DMS 273 (cell line): ENCODE data around the gene CLDN4.
"Not testable (repeated sequence)": the region's sequence is repeated elsewhere in the genome, so short reads cannot be mapped to it uniquely, and the experiment has no call there.

Experiments
- DNase-seq: peaks from one replicate; lab custom pipeline; 2025; ENCODE audit not compliant: unreplicated experiment; lab: John Stamatoyannopoulos, UW

The CLDN4 gene

GRCh38 chr7:73842067-73842976 is 11.5 kb downstream of the CLDN4 start, which contains the start of gene METTL27:
Gene METTL27 (minus strand): TSS chr7:73842516. CDS start chr7:73842140, 376 bp downstream.
- DNase-seq, result peak; percentile 99

GRCh38 chr7:73844131-73844547 is 13.3 kb downstream of the CLDN4 start:
- DNase-seq, result no peak

GRCh38 chr7:73844848-73845460 is 14.2 kb downstream of the CLDN4 start:
- DNase-seq, result no peak

GRCh38 chr7:73845701-73846195 is 15.0 kb downstream of the CLDN4 start:
- DNase-seq, result not testable (repeated sequence)

- DNase-seq, result no peak
Observed at GRCh38 chr7:73847941-73848723, 17.3 kb downstream of the CLDN4 start.

- no peak for DNase-seq
Observed at GRCh38 chr7:73850781-73851207, 20.0 kb downstream of the CLDN4 start.

GRCh38 chr7:73851410-73852338 is 20.9 kb downstream of the CLDN4 start:
- peak; percentile 89 for DNase-seq

- DNase-seq, result no peak
Observed at GRCh38 chr7:73852500-73852899, 21.7 kb downstream of the CLDN4 start.

- no peak for DNase-seq
Observed at GRCh38 chr7:73856941-73857340, 26.1 kb downstream of the CLDN4 start.

- DNase-seq, result no peak
Observed at GRCh38 chr7:73858807-73859206, 28.0 kb downstream of the CLDN4 start.

GRCh38 chr7:73860859-73861258 is 30.1 kb downstream of the CLDN4 start, which contains the start of gene TMEM270:
Gene TMEM270 (plus strand): TSS chr7:73861159. CDS start chr7:73861195, 36 bp downstream.
- no peak for DNase-seq

- DNase-seq, result no peak
Observed at GRCh38 chr7:73861305-73861704, 30.5 kb downstream of the CLDN4 start.

GRCh38 chr7:73864981-73865711 is 34.4 kb downstream of the CLDN4 start:
- DNase-seq, result peak; percentile 83

- peak; percentile 91 for DNase-seq
Observed at GRCh38 chr7:73865738-73866445, 35.1 kb downstream of the CLDN4 start.

GRCh38 chr7:73866446-73866767 is 35.6 kb downstream of the CLDN4 start:
- DNase-seq, result no peak

GRCh38 chr7:73869011-73869798 is 38.4 kb downstream of the CLDN4 start:
- no peak for DNase-seq

GRCh38 chr7:73870041-73870492 is 39.3 kb downstream of the CLDN4 start:
- DNase-seq, result peak; percentile 63
